Measurements from ENCODE around the gene OR10A4. TPM values are rescaled to one million over a fixed set of nuclear protein-coding genes. Genes with fewer than 3 reads are reported as not detected.

OR10A4 gene
- total RNA-seq, 1 donor from 2014 or later: not detected

DNA sequence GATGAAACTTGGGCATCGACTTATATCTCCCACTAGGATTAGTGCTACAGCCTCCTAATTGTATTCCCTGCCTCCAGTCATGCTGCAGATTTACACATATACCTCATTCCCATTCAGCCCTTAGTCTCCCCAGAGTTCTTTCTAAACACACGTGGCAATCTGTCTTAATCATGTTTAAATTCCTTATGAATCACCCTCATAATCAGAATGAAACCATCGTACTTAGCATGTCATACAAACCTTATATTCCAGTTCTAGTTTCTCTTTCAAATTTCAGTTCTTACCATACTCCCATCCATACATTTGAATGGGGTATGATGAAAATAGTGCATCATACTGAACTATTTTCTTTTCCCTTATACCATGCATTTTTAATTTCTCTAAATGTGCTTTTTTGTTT lies 19.6 kb upstream of the OR10A4 start:
- DNase-seq (no peak), ATAC-seq (no peak)
- intact Hi-C loops (cut with DNase I): no loop called here
- Histone ChIP-seq H3K4me1 (no peaks in the 10 kb centered on the region), H3K27me3 (no peaks in the 10 kb centered on the region), H3K9me3 (no peaks in the 10 kb centered on the region), H3K4me3 (no peak overlapping the region), H3K27ac (no peak overlapping the region), H3K36me3 (no peaks in the 10 kb centered on the region)
- TF ChIP-seq, protein P1, sequence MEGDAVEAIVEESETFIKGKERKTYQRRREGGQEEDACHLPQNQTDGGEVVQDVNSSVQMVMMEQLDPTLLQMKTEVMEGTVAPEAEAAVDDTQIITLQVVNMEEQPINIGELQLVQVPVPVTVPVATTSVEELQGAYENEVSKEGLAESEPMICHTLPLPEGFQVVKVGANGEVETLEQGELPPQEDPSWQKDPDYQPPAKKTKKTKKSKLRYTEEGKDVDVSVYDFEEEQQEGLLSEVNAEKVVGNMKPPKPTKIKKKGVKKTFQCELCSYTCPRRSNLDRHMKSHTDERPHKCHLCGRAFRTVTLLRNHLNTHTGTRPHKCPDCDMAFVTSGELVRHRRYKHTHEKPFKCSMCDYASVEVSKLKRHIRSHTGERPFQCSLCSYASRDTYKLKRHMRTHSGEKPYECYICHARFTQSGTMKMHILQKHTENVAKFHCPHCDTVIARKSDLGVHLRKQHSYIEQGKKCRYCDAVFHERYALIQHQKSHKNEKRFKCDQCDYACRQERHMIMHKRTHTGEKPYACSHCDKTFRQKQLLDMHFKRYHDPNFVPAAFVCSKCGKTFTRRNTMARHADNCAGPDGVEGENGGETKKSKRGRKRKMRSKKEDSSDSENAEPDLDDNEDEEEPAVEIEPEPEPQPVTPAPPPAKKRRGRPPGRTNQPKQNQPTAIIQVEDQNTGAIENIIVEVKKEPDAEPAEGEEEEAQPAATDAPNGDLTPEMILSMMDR (IDR thresholded peaks at IDR 0.05): no peak

DNA sequence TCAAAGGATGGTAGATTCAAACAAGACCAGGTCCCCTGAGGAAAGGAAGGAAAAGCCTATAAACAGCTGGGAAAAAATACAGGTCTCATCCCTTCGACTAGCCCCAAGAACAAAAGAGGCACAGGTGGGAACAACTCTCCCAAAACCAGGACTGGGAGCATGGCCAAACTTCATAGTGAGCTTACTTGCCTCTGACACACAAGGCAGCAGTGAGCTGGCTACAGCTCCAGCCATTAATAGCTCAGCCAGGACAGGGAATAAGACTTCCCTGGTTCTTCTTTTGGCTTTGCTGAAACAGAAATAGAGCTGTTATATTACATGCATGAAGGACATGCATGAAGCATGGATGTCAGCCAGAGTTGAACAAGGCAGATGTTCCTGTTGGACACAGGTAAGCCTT lies 13.5 kb upstream of the OR10A4 start, which contains the start of gene OR10A2:
OR10A2 (plus strand) TSS at position 97 of the 400 bp plus-strand sequence. CDS start 6,698 bp downstream, outside the sequence.
- ATAC-seq (no peak), DNase-seq (no peak)
- no peak within 1 kb of the TSS for H3K27ac ChIP-seq
- H3K27me3 ChIP-seq: no peaks in the 10 kb centered on the region
- TF ChIP-seq, protein P1 (IDR thresholded peaks at IDR 0.05): no peak
- H3K36me3 ChIP-seq: no peaks in the 10 kb centered on the region
- no peaks in the 10 kb centered on the region for H3K4me1 ChIP-seq
- no peak within 1 kb of the TSS for H3K4me3 ChIP-seq
- intact Hi-C loops (cut with DNase I): no loop called here
- H3K9me3 ChIP-seq: no peaks in the 10 kb centered on the region

- Histone ChIP-seq H3K36me3 (no peaks in the 10 kb centered on the region), H3K9me3 (no peaks in the 10 kb centered on the region), H3K4me3 (no peak overlapping the region), H3K4me1 (no peaks in the 10 kb centered on the region), H3K27ac (no peak overlapping the region), H3K27me3 (no peaks in the 10 kb centered on the region)
- ATAC-seq: no peak
- TF ChIP-seq, protein P1 (IDR thresholded peaks at IDR 0.05): no peak
- no peak for DNase-seq
- intact Hi-C loops (cut with DNase I): no loop called here
These were observed 12.0 kb upstream of the OR10A4 start for GRCh38 chr11:6864438-6864837.

DNA sequence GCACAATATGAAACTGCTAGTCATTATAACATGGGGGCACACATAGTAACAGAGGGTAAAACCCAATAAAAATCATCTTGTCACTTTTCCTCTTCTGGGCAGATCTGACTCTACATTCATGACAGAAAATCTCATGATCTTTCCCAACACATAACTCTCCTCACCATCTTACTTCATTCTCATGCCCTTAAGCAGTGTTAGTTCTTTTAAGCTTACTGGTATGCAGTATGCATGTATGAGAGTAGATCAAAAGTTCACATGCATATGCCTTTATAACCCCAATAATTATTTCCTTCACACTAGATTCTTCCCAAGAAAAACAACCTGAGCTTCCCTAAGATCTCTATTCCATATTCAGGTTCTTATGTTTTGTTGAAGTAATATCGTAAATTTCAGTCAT lies 5.1 kb upstream of the OR10A4 start:
- intact Hi-C loops (cut with DNase I): no loop called here
- H3K9me3 ChIP-seq: no peaks in the 10 kb centered on the region
- no peak overlapping the region for H3K27ac ChIP-seq
- H3K4me1 ChIP-seq: no peaks in the 10 kb centered on the region
- DNase-seq (no peak), ATAC-seq (no peak)
- no peaks in the 10 kb centered on the region for H3K27me3 ChIP-seq
- no peak overlapping the region for H3K4me3 ChIP-seq
- TF ChIP-seq, protein P1 (IDR thresholded peaks at IDR 0.05): no peak
- H3K36me3 ChIP-seq: no peaks in the 10 kb centered on the region

- H3K9me3 ChIP-seq: no peaks in the 10 kb centered on the region
- H3K27ac ChIP-seq: no peak overlapping the region
- intact Hi-C loops (cut with DNase I): no loop called here
- H3K27me3 ChIP-seq: no peaks in the 10 kb centered on the region
- no peaks in the 10 kb centered on the region for H3K36me3 ChIP-seq
- H3K4me3 ChIP-seq: no peak overlapping the region
- TF ChIP-seq, protein P1 (IDR thresholded peaks at IDR 0.05): no peak
- H3K4me1 ChIP-seq: no peaks in the 10 kb centered on the region
- ATAC-seq (no peak), DNase-seq (no peak)
These were observed 664 bp upstream of the OR10A4 start for GRCh38 chr11:6875761-6876160.

GRCh38 chr11:6876914-6877313 lies 489 bp downstream of the OR10A4 start:
- H3K4me3 ChIP-seq: no peak overlapping the region
- H3K4me1 ChIP-seq: no peaks in the 10 kb centered on the region
- no peaks in the 10 kb centered on the region for H3K27me3 ChIP-seq
- TF ChIP-seq, protein P1 (IDR thresholded peaks at IDR 0.05): no peak
- intact Hi-C loops (cut with DNase I): no loop called here
- no peaks in the 10 kb centered on the region for H3K36me3 ChIP-seq
- H3K27ac ChIP-seq: no peak overlapping the region
- H3K9me3 ChIP-seq: no peaks in the 10 kb centered on the region
- no peak for DNase-seq
- ATAC-seq: no peak

Measured in upper lobe of right lung (tissue), 1 donor.